GM12892 (cell line): ENCODE measurements around the gene DOCK8.

Experiments
- POLR2A ChIP-seq: IDR thresholded peaks from 2 replicates; pipeline ENCODE4 v1.6.1; 2011; ENCODE audit warnings: low read depth, low read length, control low read depth
- POLR2AphosphoS5 ChIP-seq: IDR thresholded peaks from 2 replicates; pipeline ENCODE4 v1.6.1; 2011; ENCODE audit warnings: low read depth, low read length, control low read depth
- TAF1 ChIP-seq: IDR thresholded peaks from 2 replicates; pipeline ENCODE4 v1.6.1; 2011; ENCODE audit warnings: low read depth, mild to moderate bottlenecking, control low read depth, low read length, borderline replicate concordance

DNA sequence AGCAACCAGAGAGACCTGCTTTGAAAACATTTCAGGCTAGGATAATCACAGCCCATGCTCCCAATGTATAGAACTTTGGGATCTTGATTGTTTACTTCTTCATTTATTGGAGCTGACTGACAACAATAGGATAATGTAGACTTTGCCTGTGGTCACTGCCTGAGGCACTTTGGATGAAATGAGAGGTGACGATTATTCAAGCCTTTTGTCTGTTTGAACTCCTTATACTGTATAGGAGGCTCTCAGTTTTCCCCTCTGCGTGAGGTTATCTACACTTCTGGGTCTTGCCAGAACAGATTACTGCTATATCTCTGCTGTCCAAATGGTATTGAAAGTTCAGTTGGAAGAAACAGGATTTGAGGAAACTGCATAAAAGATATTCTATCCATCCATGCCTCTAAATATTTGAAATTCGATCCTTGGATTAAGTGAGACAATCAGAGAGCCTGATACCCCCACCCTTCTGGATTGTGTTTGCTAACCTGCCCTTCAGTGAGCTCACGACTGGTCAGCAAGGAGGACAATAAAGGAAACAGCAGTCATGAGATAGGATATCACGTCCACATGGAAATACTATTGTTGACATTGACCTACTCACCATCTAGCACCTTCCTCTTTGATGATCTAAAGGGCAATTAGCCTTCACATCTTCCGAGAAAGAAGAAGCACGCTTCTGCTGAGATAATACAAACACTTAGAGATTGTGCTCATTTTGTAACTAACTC, 98.1 kb downstream of the DOCK8 start:
- no peak for TF ChIP-seq POLR2A
- no peak for TF ChIP-seq POLR2AphosphoS5
- TF ChIP-seq TAF1 = no peak
